Tibial nerve (tissue), 3 donors: Measurements from ENCODE around the gene ATRNL1.

Experiments
- EP300 ChIP-seq, 2 donors: sonication (generic); formaldehyde crosslinking; IDR thresholded peaks; one replicate each; pipeline ENCODE4 v1.6.1; 2017; ENCODE audit warnings: antibody characterized with exemption in 2 of 2, mild to moderate bottlenecking in 1 of 2
- POLR2A ChIP-seq, 2 donors: fragments of 450-650 bp; IDR thresholded peaks; one replicate each; pipeline ENCODE4 v1.6.1; 2017; ENCODE audit warnings: antibody characterized with exemption in 2 of 2, mild to moderate bottlenecking in 2 of 2, moderate library complexity in 2 of 2

DNA sequence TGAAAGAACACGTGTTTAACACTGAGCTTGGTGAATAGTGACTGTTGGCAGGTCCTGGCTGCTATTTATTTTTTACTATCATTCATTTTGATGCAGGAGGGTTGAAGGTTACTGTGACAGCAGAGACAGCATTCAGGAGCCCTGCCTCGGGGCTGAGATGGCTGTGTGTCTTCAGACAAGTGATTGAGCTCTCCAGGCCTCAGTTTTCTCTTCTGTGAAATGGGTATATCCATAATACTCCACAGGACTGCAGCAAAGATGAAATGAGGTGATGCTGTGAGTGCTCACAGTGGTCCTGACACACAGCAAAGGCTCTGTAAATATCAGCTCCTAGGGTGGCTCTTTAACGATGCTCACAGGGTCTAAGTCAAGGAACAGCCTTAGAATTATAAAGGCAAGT lies 884.7 kb downstream of the ATRNL1 start:
- TF ChIP-seq EP300 (IDR thresholded peaks at IDR 0.05), result no peak
- TF ChIP-seq POLR2A (IDR thresholded peaks at IDR 0.05), result no peak
